Skeletal muscle satellite cell (primary cell): ENCODE measurements around the gene KCND3.

Source experiments
- H3K27me3 ChIP-seq: 2 replicates; pipeline ENCODE4 v1.7.0; 2013; ENCODE audit warnings: low read length; ENCODE audit not compliant: control insufficient read depth, insufficient read depth
- H3K36me3 ChIP-seq: 2 replicates; pipeline ENCODE4 v1.7.0; 2013; ENCODE audit warnings: mild to moderate bottlenecking, control low read depth, low read length; ENCODE audit not compliant: insufficient read depth
- H3K4me1 ChIP-seq: 2 replicates; pipeline ENCODE4 v1.7.0; 2013; ENCODE audit warnings: low read length; ENCODE audit not compliant: control insufficient read depth, insufficient read depth
- H3K4me2 ChIP-seq: 2 replicates; pipeline ENCODE4 v1.7.0; 2013; ENCODE audit warnings: mild to moderate bottlenecking, low read length
- H3K4me3 ChIP-seq: 2 replicates; pipeline ENCODE4 v1.7.0; 2013; ENCODE audit warnings: low read length
- H3K9ac ChIP-seq: 2 replicates; pipeline ENCODE4 v1.7.0; 2013; ENCODE audit warnings: mild to moderate bottlenecking, low read depth, low read length, moderate library complexity
- H3K9me3 ChIP-seq: replicated peaks from 2 replicates; pipeline ENCODE4 v1.7.0; 2013; ENCODE audit warnings: mild to moderate bottlenecking, control low read depth, low read length

KCND3 gene

GRCh38 chr1:112006416-112007025 is 17.1 kb upstream of the KCND3 start:
- Histone ChIP-seq H3K9ac (no peak overlapping the region), H3K4me3 (no peak overlapping the region), H3K9me3 (no peaks in the 10 kb centered on the region), H3K4me1 (no peaks in the 10 kb centered on the region), H3K36me3 (no peaks in the 10 kb centered on the region), H3K4me2 (no peak overlapping the region), H3K27me3 (peaks cover 18% of the 10 kb centered on the region)

- Histone ChIP-seq H3K9ac (no peak overlapping the region), H3K27me3 (peaks cover 31% of the 10 kb centered on the region), H3K4me1 (no peaks in the 10 kb centered on the region), H3K9me3 (no peaks in the 10 kb centered on the region), H3K4me3 (no peak overlapping the region), H3K4me2 (no peak overlapping the region), H3K36me3 (no peaks in the 10 kb centered on the region)
Measured at GRCh38 chr1:112004076-112004475, 14.6 kb upstream of the KCND3 start.

GRCh38 chr1:112002514-112002913 is 13.0 kb upstream of the KCND3 start:
- Histone ChIP-seq H3K4me3 (no peak overlapping the region), H3K4me2 (no peak overlapping the region), H3K27me3 (peaks cover 27% of the 10 kb centered on the region), H3K4me1 (no peaks in the 10 kb centered on the region), H3K36me3 (no peaks in the 10 kb centered on the region), H3K9ac (no peak overlapping the region), H3K9me3 (no peaks in the 10 kb centered on the region)

GRCh38 chr1:112001436-112001835 is 12.0 kb upstream of the KCND3 start:
- peaks cover 29% of the 10 kb centered on the region for H3K27me3 ChIP-seq
- H3K4me2 ChIP-seq: no peak overlapping the region
- H3K9me3 ChIP-seq: no peaks in the 10 kb centered on the region
- H3K4me3 ChIP-seq: no peak overlapping the region
- no peaks in the 10 kb centered on the region for H3K4me1 ChIP-seq
- H3K36me3 ChIP-seq: no peaks in the 10 kb centered on the region
- H3K9ac ChIP-seq: no peak overlapping the region

GRCh38 chr1:112000048-112000447 is 10.6 kb upstream of the KCND3 start:
- Histone ChIP-seq H3K9me3 (no peaks in the 10 kb centered on the region), H3K36me3 (no peaks in the 10 kb centered on the region), H3K4me3 (no peak overlapping the region), H3K4me2 (no peak overlapping the region), H3K27me3 (peaks cover 38% of the 10 kb centered on the region), H3K9ac (no peak overlapping the region), H3K4me1 (no peaks in the 10 kb centered on the region)

- H3K4me3 ChIP-seq: no peak overlapping the region
- no peak overlapping the region for H3K9ac ChIP-seq
- H3K27me3 ChIP-seq: peaks cover 49% of the 10 kb centered on the region
- H3K9me3 ChIP-seq: no peaks in the 10 kb centered on the region
- H3K4me1 ChIP-seq: no peaks in the 10 kb centered on the region
- no peaks in the 10 kb centered on the region for H3K36me3 ChIP-seq
- no peak overlapping the region for H3K4me2 ChIP-seq
Measured at GRCh38 chr1:111998332-111998731, 8.9 kb upstream of the KCND3 start.

GRCh38 chr1:111992476-111992875 is 3.0 kb upstream of the KCND3 start:
- Histone ChIP-seq H3K9ac (no peak overlapping the region), H3K4me2 (no peak overlapping the region), H3K36me3 (no peaks in the 10 kb centered on the region), H3K4me3 (no peak overlapping the region), H3K9me3 (no peaks in the 10 kb centered on the region), H3K4me1 (peaks cover 2% of the 10 kb centered on the region), H3K27me3 (peaks cover 75% of the 10 kb centered on the region)

GRCh38 chr1:111990878-111991718 is 1.6 kb upstream of the KCND3 start:
- Histone ChIP-seq H3K9ac (no peak overlapping the region), H3K36me3 (no peaks in the 10 kb centered on the region), H3K4me1 (peaks cover 2% of the 10 kb centered on the region), H3K27me3 (peaks cover 82% of the 10 kb centered on the region), H3K4me3 (no peak overlapping the region), H3K9me3 (no peaks in the 10 kb centered on the region), H3K4me2 (peak overlapping the region; percentile 22)

GRCh38 chr1:111990026-111990877 is 784 bp upstream of the KCND3 start:
- peak overlapping the region; percentile 81 for H3K4me2 ChIP-seq
- peaks cover 2% of the 10 kb centered on the region for H3K4me1 ChIP-seq
- H3K9ac ChIP-seq: no peak overlapping the region
- H3K36me3 ChIP-seq: no peaks in the 10 kb centered on the region
- peak overlapping the region; percentile 62 for H3K4me3 ChIP-seq
- peaks cover 86% of the 10 kb centered on the region for H3K27me3 ChIP-seq
- no peaks in the 10 kb centered on the region for H3K9me3 ChIP-seq

GRCh38 chr1:111988743-111989453 is 570 bp downstream of the KCND3 start:
- Histone ChIP-seq H3K4me2 (peak overlapping the region; percentile 81), H3K4me3 (peak overlapping the region; percentile 62), H3K27me3 (peaks cover 80% of the 10 kb centered on the region), H3K9ac (no peak overlapping the region), H3K4me1 (peaks cover 2% of the 10 kb centered on the region), H3K36me3 (no peaks in the 10 kb centered on the region), H3K9me3 (no peaks in the 10 kb centered on the region)

- H3K4me3 ChIP-seq: no peak overlapping the region
- no peak overlapping the region for H3K9ac ChIP-seq
- no peaks in the 10 kb centered on the region for H3K9me3 ChIP-seq
- peaks cover 2% of the 10 kb centered on the region for H3K4me1 ChIP-seq
- peaks cover 75% of the 10 kb centered on the region for H3K27me3 ChIP-seq
- no peak overlapping the region for H3K4me2 ChIP-seq
- no peaks in the 10 kb centered on the region for H3K36me3 ChIP-seq
Measured at GRCh38 chr1:111988377-111988742, 1.1 kb downstream of the KCND3 start.
